SH-SY5Y (cell line): ENCODE data around the gene KRT15.

Experiments used
- GATA2 ChIP-seq: IDR thresholded peaks from 2 replicates; pipeline ENCODE4 v1.6.1; 2011; ENCODE audit warnings: mild to moderate bottlenecking, low read depth, low read length
- GATA3 ChIP-seq: IDR thresholded peaks from 2 replicates; pipeline ENCODE4 v1.6.1; 2011; ENCODE audit warnings: low read depth, mild to moderate bottlenecking, low read length, moderate library complexity

DNA sequence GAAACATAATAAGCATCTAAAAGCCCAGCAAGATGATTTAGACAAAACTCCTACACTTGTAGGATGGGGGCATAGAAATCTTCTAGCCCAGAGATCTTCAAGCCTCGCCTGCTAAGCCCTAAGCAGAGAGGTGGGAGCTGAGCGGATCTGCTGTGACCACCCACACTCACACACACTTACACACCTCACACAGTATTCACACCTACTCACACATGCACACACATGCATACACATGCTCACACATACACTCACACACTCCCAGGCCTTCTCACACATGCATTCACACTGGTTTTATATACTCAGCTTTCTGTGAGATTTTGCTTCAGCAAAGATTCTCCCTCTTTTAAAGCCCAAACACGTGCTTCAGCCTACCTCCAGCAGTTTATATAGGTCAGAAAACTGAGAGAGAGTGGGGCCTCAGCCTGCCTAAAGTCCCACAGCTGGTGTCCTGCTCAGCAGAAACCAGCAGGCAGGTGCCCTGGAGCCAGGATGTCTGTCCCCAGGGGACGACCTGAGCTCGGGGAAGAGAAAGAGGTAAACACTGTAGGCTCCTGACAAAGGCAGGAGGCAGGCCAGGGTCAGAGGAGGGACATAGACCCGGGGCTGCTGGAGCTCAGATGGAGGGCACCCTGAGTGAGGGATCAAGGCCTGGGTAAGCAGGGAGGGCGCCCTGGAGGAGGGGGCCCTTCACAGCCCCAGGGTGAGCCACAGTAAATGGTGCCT, 21.4 kb upstream of the KRT15 start:
- TF ChIP-seq GATA2 (no peak), GATA3 (no peak)
